HG03103 (cell line): ENCODE data around the gene RASSF1.

ENCODE experiments used
- ATAC-seq: cut with Tn5 transposase; IDR thresholded peaks from one replicate; pipeline ENCODE4 v1.9.1; 2021; ENCODE audit warnings: low read depth; ENCODE audit not compliant: unreplicated experiment

Gene RASSF1, protein sequence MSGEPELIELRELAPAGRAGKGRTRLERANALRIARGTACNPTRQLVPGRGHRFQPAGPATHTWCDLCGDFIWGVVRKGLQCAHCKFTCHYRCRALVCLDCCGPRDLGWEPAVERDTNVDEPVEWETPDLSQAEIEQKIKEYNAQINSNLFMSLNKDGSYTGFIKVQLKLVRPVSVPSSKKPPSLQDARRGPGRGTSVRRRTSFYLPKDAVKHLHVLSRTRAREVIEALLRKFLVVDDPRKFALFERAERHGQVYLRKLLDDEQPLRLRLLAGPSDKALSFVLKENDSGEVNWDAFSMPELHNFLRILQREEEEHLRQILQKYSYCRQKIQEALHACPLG

DNA sequence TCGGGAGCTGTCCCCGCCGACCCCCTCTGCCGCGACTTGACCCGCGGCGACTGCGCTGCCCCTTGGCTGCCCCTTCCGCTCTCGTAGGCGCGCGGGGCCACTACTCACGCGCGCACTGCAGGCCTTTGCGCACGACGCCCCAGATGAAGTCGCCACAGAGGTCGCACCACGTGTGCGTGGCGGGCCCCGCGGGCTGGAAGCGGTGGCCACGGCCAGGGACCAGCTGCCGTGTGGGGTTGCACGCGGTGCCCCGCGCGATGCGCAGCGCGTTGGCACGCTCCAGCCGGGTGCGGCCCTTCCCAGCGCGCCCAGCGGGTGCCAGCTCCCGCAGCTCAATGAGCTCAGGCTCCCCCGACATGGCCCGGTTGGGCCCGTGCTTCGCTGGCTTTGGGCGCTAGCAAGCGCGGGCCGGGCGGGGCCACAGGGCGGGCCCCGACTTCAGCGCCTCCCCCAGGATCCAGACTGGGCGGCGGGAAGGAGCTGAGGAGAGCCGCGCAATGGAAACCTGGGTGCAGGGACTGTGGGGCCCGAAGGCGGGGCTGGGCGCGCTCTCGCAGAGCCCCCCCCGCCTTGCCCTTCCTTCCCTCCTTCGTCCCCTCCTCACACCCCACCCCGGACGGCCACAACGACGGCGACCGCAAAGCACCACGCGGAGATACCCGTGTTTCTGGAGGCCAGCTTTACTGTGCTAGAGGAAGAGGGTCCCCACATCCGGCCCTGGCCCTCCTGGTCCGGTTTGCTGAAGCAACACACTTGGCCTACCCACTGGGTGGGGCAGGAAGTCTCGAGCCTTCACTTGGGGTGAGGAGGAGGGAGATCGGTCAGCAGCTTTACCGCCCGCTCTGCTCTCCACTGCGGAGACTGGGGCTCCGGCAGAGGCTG lies at the start of gene RASSF1:
TSS of gene RASSF1 (minus strand) at position 389 of the 882 bp plus-strand sequence. CDS start at position 358, 31 bp downstream.
- no peak for ATAC-seq

DNA sequence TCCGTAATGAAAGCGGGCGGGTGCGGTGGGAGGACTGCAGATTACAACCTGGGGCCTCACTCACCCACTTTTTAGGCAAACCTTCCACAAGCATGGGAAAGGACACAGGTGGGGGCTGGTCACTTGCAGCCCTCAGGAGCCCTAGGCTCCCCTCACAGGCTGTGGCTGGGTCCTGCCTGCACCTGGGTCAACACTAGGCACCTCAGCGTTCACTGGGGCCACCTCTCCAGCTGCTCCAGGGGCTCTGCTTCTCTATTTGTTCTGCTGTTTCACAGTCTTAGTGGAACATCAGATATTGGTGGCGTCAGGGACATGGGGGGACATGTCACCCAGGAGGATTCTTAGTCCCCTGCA lies 48.8 kb upstream of the RASSF1 start:
- ATAC-seq, result no peak

DNA sequence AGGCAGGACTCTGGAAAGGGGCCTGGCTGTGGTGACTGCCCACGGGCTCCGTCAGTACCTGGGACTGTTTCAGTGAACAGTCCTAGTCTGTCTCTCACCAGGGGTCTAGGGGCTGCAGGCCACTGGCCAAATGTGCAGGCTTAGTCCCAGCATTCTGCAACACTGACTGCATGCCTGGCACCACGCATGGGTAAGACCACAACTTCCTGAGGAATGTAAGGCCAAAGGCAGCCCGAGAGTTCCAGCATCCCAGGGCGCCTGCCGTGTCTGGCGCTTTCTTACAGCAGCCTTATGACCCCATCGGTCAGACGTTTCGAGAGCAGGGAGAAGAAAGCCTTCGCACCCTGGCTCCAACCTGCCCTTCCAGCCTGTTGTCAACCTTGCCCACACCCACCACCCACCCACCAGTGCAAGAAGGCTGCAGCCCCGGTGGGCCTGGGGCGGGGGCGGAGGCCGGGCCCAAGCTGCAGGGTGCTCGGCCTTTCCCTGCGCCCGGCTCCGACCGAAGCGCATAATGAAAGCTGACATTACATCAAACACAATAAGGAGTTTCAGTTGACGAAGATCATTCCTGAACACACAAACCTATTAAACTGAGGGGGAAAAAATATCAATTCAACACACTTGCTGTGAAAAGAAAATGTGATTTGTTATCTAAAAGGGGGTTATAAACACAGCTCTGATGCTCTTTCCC lies 48.2 kb upstream of the RASSF1 start:
- ATAC-seq, result no peak

DNA sequence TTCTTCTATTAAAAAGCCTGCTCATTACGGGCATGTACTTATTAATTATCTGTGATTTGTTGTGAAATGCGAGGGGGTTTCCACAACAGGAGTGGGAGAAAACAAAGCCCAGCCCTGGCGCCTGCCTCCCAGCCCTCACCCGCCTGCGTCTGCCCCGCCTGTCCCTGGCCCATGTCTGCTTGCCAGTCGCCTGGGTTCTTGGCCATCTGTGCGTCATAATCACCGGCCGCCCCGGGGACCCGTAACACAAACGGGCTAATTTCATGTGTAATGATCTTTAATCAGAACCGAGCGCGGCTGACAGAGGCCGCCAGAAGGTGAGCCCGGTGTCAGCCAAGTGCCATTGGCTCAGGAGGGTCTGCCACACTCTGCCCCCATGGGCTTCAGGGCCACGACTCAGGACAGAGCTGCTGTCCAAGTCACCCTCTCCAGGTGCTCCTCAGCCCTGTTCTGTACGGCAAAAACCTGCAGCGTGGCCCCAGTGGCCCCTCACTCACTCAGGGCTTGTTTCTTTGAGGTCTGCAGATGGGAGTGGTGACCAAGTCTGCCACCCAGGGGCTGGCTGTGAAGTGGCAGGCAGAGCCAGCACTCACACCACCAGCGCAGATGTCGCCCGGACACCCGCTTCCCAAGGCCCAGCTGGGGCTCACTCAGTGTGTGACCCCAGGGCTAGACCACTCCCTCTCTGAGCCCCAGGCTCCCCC lies 47.5 kb upstream of the RASSF1 start:
- no peak for ATAC-seq

DNA sequence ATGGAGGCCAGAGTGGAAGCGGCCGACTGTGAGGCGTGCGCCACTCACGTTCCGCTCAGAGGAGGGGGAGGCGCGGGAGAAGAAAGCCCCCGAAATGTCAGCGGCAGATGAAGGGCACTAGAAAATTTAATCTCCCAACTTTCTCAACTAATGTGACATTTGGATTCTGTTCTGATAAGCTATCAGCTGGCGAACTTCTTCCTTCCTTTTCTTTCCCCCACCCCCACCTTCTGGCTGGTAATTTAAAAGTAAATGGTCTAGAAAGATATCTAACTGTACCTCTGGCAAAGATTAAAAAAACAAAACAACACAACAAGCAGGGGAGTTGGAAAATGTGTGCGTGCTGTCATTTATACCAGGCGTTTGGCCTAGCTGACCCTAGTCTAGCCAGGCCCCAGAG lies 45.1 kb upstream of the RASSF1 start:
- ATAC-seq, result no peak

DNA sequence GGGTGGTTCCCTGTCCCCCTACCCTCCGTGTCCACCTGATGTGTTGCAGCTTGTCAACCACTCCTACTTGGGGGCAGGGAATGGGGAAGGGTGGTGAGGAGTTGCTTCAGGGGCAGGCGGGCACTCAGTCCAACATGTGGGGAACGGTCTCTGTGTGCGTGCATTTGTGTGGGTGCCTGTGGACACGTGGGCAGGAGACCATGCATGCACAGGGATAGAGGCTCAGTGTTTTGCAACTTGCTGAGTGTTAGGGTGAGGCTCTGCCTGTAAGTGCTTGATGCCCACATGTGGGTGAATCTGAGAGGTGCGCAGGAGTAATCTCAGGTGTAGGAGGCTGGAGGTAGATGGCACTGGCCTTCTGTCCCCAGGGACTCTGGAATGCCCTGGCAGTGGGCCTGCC lies 43.1 kb upstream of the RASSF1 start:
- no peak for ATAC-seq

DNA sequence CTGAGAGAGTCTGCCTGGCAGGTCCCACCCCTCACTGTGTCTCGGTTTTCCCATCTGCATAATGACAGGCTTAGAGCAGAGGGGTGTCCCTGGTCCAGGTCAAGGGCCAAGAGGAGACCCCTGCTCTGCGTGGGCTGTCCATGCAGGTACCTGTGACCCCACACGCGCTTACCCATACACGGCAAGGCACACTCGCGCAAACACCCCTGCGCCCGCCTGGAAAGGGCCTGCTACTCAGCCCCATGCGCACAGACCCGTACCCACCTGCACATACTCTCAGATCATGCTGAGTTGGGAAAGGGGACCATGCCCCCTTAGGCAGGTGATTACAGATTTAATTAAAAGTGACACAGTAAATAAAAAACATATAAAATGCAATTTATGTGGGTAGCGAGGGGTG lies 42.1 kb upstream of the RASSF1 start:
- no peak for ATAC-seq

DNA sequence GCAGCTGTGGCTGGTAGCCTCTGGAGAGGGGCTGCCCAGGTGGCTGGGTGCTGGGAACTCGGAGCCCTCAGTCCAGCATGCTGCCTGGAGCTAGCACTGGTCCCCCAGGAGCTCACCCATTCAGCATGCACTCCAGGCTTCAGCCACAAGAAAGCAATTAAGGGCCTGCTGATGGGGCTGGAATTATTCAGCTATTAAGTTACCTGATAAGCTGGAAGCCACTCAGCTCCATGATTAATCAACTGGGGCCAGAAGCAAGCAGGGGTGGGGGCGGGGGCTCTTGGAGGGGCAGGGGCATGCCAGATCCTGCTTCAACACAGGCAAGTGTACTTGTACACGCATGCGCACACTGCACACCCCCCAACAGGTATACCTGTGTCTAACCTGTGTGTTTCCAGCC lies 40.7 kb upstream of the RASSF1 start:
- no peak for ATAC-seq

DNA sequence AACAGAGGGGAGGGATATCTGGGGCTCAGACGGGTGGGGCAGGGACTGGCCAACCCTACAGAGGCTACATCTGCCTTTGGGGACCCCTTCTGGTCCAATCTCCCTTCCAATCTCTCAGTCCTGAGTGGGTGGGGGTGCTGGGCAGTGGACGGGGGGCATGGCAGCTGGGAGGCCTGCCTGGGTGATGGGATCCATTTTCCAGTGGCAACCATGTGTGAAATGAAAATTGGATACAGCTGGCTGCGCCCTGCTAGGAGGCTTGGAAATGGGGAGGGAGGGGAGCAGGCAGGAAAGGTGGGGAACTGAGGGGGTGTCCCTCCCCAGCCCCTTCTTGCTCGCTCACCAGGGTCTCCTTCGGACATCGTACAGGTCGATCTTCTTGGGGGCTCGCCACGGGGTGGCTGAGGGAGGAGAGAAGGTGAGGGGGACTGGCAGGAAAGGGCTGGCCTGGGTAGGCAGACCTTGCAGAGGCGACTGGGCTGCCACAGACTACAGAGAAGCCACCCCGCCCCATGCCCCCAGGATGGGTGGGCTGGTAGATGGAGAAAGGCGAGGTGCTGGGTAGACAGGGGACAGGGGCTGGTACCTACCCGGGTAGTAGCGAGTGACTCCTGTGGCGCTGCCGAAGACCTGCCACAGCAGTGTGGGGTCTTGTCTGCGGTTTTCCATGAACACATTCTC lies 39.9 kb upstream of the RASSF1 start:
- no peak for ATAC-seq

DNA sequence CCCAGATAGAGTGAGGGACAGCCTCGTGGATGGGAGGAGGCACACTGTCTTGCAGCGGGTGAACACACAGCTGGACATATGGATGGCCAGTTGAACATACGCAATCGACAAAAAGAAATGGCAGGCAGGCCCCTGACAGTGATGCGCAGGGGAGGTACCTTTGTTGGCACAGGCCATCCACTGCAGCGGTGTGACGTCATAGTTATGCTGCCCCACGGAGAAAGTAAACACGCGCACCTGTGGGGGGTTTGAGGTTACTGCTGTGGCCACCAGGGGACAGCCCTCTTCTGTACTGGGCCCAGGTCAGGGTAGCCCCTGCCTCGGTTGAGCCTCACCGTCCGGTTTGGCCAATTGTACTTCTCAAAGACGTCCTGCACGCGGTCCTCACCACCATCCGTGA lies 38.1 kb upstream of the RASSF1 start:
- no peak for ATAC-seq

DNA sequence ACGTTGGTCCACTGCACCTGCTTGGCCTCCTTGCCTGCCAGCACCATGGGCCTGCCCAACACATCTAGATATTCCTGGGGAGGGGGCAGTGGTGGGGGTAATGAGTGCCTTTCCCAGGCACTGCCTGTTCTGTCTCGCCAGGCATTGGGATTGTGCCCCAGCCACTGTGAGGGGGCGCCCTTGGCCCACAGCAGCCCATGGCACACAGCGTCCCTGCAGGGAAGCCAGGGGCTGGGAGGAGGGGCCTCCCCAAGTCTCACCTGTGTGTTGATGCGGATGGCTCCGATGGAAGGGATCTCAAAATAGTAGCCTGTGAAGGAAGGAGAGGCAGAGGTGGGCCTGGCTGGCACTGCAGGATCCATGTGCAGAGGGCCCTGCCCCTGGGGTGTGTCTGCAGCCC lies 37.4 kb upstream of the RASSF1 start:
- ATAC-seq, result no peak

DNA sequence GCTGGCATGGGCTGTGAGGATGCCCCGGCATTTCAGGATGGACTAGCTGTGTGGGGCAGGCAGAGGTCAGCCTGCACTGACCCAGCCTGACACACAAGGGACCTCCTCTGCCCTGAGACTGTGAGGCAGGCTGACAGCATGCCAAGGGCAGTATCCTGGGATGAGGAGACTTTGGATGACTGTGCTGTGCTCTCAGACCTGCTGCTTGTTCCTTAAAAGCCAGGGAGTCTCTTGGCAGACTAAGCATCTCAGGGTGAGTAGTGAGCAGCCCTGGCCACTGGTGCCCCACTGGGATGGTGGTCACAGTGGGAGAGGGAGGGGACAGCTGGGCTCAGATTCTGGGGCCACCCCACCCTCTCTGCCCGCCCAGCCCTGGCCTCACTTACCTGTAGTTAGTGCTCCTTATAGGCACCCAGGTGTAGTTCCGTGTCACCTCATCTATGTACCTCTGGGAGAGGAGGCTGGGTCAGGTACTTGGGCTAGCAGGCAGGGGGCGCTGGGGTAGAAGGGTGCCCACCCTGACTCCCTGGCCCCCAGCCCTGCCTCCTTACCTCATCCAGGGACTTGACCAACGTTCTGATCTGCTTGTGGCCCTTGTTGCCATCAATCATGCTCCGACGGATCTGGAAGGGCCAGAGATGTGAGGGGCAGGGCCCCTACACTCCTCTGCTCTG lies 34.8 kb upstream of the RASSF1 start:
- ATAC-seq, result no peak

DNA sequence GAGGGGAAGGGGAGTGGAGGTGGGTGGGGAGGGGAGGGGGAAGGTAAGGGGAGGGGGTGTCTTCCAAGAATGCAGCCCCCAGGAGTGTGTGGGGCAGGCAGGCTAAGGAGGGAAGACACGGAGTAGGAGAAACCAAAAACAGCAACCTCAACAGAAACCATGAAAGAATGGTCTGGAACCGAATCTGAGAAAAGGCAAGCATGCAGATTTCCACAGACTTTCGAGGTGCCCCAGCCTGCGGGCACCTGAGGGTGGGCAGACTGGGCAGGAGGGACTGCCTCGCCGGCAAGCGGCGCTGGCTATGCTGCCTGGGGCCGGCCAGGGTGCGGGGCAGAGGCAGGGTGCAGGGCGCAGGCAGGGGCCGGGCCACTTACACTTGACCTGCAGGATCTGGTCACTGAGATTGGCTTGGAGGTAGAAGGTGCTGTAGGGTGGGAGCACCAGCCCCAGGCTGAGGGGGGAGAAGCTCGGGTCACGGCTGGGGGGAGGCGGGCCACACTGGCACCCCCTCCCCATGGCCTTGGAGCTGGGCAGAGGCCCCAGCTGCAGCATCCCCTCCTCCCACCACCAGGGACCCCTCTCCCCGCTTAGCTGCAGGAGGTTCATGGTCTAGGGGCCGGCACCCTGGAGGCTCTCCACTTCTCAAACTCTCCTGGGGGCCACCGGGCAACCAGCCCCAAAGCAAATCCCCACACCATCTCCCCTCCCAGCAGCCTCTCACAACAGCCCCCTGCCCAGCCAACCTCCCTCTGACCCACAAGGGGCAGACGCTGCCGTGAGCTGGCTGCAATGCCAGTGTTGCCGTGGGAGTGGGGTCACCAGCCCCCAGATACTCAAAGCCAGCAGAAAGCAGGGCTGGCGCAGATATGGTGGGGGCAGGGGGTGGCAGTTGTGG lies 34.0 kb upstream of the RASSF1 start:
- ATAC-seq, result no peak

DNA sequence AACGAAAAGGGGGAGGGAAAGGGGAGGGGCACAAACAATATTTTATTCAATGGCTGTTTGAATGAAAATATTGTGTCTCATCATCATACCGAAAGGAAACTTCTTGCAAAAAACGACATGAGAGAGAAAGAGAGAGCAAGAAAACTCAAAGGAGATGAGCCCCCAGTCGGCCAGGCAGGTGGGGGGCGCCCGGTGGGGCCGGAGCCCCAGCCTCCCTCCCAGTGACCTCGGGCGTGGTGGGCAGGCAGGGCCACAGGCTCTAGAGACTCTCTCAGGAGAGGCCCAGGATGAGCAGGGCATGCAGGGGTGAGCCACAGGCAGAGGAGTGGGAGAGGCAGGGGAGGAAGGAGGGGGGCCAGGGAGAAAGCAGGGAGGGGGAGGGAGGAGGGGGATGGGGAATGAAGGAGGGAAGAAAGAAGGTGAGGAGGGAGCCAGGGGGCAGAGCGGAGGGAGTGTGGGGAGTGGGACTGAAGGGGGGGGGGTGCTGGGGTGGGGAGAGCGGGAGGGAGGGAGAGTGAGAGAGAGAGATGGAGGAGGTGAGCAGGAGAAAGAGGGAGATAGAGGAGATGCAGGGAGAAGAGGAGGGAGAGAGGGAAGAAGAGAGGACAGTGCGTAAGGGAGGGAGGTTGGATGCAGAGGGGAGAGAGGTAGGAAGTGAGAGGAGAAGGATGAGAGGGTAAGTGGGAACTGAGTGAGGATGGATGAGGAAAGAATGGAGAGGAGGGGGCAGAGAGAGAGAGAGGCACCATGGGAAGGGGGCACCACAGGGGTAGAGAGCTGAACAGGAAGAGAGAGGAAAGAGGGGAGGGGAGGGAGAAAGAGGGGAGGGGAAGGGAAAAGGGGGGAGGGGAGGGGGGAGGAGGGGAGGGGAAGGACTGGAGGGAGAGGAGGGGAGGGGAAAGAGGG lies 32.8 kb upstream of the RASSF1 start:
- ATAC-seq, result no peak

DNA sequence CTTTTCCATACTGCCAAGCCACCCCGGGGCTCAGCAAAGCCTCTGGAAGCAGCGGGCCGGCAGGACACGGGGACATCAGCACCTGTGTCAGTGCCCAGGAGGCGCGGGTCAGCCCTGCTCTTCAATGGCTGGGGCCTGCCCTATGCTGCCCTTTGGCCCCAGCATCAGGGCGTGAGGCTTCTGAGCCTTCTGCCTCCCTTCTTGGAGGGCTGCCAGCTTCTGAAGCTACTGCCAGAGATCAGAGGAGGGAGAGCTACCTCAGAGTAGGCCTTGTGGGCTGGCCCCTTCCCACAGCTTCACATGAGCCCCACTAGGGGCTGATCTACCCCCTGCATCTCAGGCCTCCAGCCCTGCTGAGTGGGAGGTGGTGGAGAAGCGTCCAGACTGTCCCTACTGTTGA lies 31.7 kb upstream of the RASSF1 start:
- ATAC-seq, result no peak

DNA sequence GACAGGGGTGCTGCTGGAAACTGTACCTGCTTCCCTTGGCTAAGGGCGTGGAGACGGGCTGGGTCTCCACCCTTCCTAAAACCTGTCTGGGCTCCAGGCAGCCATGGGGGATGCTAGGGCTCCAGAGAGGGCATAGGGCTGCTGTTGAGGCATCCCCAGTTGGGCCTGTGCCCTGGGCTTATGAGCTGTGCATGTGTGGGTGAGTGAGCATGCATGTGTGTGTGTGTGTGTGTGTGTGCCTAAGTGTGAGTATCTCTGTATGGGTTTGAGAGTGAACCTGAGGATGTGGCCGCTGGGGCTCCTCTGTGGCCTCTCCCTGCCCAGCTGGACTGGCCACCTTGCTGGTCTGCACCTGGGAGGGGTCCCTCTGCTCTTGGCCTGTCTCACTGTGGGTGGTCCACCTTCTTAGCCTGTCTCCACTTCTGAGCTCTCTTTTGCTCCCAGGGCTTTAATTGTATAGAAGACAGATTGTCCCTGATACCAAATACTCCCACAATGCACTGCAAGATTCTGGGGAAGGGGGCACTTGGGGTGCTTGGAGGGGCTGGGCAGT lies 30.6 kb upstream of the RASSF1 start:
- ATAC-seq, result no peak

DNA sequence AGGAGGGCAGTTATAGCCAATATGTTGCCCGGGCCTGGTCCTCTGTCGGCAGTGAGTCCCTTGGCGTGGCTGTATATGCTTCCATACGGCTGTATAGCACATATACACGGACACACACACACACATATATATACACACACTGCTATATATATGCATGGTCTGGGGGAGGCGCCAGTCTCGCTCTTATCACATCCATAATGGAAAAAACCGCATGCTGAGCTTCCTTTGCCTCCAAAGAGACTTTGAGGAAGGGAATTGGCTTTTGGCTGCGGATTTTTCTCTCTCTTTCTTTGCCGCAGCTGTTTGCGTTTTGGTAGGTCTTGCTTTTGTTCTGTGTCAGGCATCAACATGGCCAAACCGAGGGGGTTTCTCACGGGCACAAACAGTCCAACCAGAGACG lies 30.0 kb upstream of the RASSF1 start:
- ATAC-seq, result no peak
